CD4-positive, alpha-beta T cell (primary cell): ENCODE measurements around the gene PTPRN2. TPM values are rescaled to one million over a fixed set of nuclear protein-coding genes. Genes with fewer than 3 reads are reported as not detected.

Source experiments
- ATAC-seq: fragments of 200-7000 bp; cut with Tn5 transposase; one replicate; pipeline ENCODE4 v1.10.0; 2022; ENCODE audit warnings: mild to moderate bottlenecking; ENCODE audit not compliant: poor library complexity
- CTCF ChIA-PET: fragments of 350-600 bp; sonication (Branson Sonifier 250); formaldehyde crosslinking; loops from one replicate; lab custom pipeline; 2021; ENCODE audit warnings: antibody characterized with exemption, inconsistent platforms; lab: Charles Lee
- POLR2A ChIA-PET: fragments of 350-600 bp; sonication (Branson Sonifier 250); formaldehyde crosslinking; loops from one replicate; lab custom pipeline; 2021; ENCODE audit warnings: antibody characterized with exemption, inconsistent platforms; lab: Charles Lee
- DNase-seq, 14 experiments: peaks; one replicate each; pipeline ENCODE4 v3.0.0-alpha.2; 2013 to 2020; ENCODE audit warnings: mixed read lengths in 2 of 14
- H3K27ac ChIP-seq, 2 donors: one replicate each; pipeline versions ENCODE4 v1.5.1 to v1.7.0; 2013; ENCODE audit warnings: low read length in 2 of 2, low read depth in 1 of 2, mild to moderate bottlenecking in 1 of 2
- H3K27me3 ChIP-seq, 2 experiments: 1 replicate in 1 of 2; 2 replicates in 1 of 2; pipeline versions ENCODE4 v1.6.1 to v1.7.0; 2013; ENCODE audit warnings: low read length in 2 of 2, control low read depth in 1 of 2, mild to moderate bottlenecking in 1 of 2, moderate library complexity in 1 of 2; ENCODE audit not compliant: insufficient read depth in 2 of 2, control insufficient read depth in 1 of 2
- H3K36me3 ChIP-seq: one replicate; pipeline ENCODE4 v1.6.1; 2013; ENCODE audit warnings: low read length, control low read depth; ENCODE audit not compliant: insufficient read depth
- H3K4me1 ChIP-seq: one replicate; pipeline ENCODE4 v1.6.1; 2013; ENCODE audit warnings: low read length, control low read depth; ENCODE audit not compliant: insufficient read depth
- H3K4me3 ChIP-seq: one replicate; pipeline ENCODE4 v1.5.1; 2013; ENCODE audit warnings: mild to moderate bottlenecking, low read length, moderate library complexity
- H3K9me3 ChIP-seq, 2 experiments: 1 replicate in 1 of 2; 2 replicates in 1 of 2; pipeline versions ENCODE4 v1.6.1 to v1.7.0; 2013; ENCODE audit warnings: low read length in 2 of 2, mild to moderate bottlenecking in 2 of 2, control low read depth in 1 of 2, moderate library complexity in 1 of 2; ENCODE audit not compliant: control insufficient read depth in 1 of 2, insufficient read depth in 1 of 2
- H3K27ac Mint-ChIP-seq: one replicate; pipeline ENCODE4 v1.8.0; 2020; ENCODE audit warnings: mixed read lengths
- H3K27me3 Mint-ChIP-seq: one replicate; pipeline ENCODE4 v1.8.0; 2021; ENCODE audit warnings: mixed read lengths
- H3K36me3 Mint-ChIP-seq: one replicate; pipeline ENCODE4 v1.8.0; 2021; ENCODE audit warnings: low read depth, mixed read lengths
- H3K4me1 Mint-ChIP-seq: one replicate; pipeline ENCODE4 v1.8.0; 2021; ENCODE audit warnings: low read depth, mixed read lengths
- H3K4me3 Mint-ChIP-seq: one replicate; pipeline ENCODE4 v1.8.0; 2020; ENCODE audit warnings: mild to moderate bottlenecking, mixed read lengths
- H3K9me3 Mint-ChIP-seq: one replicate; pipeline ENCODE4 v1.8.0; 2020; ENCODE audit warnings: mixed read lengths
- CTCF ChIP-seq: fragments of 200-600 bp; IDR thresholded peaks from one replicate; pipeline ENCODE4 v1.8.0; 2022; ENCODE audit warnings: antibody characterized with exemption, mild to moderate bottlenecking
- intact Hi-C, 2 experiments: fragments of 100-400 bp; cut with DNase I in 1 of 2; cut with micrococcal nuclease in 1 of 2; formaldehyde crosslinking; loops; one replicate each; pipeline versions ENCODE4 v1.15.1 to v1.9.0; 2023 to 2025; cut with DNase I, micrococcal nuclease
- total RNA-seq, 174 experiments: library from RNA in 2 of 174; stranded (reverse) in 2 of 174; gene quantifications; one replicate each; pipeline ENCODE4 v1.2.3 and lab custom pipeline; 2021 to 2026

Gene PTPRN2
- total RNA-seq, 2 experiments from 2014 or later: 0.34 to 0.44 TPM

GRCh38 chr7:157551325-157552070 lies 1036.1 kb downstream of the PTPRN2 start:
- H3K4me1 Mint-ChIP-seq: no peaks in the 10 kb centered on the region
- Histone ChIP-seq H3K27me3 (no peaks in the 10 kb centered on the region), H3K4me3 (no peak overlapping the region), H3K9me3 (peaks cover 0 to 6% of the 10 kb centered on the region in 2 experiments), H3K36me3 (no peaks in the 10 kb centered on the region), H3K4me1 (no peaks in the 10 kb centered on the region), H3K27ac (no peak overlapping the region)
- no peak overlapping the region for H3K4me3 Mint-ChIP-seq
- H3K27me3 Mint-ChIP-seq: no peaks in the 10 kb centered on the region
- no peak for TF ChIP-seq CTCF
- DNase-seq (no peak), ATAC-seq (no peak)
- CTCF ChIA-PET: no interaction called here
- no peaks in the 10 kb centered on the region for H3K9me3 Mint-ChIP-seq
- POLR2A ChIA-PET: no interaction called here
- H3K27ac Mint-ChIP-seq: no peak overlapping the region
- no peaks in the 10 kb centered on the region for H3K36me3 Mint-ChIP-seq
- intact Hi-C loops: no loop called here

- no peaks in the 10 kb centered on the region for H3K9me3 Mint-ChIP-seq
- H3K36me3 Mint-ChIP-seq: no peaks in the 10 kb centered on the region
- Histone ChIP-seq H3K4me1 (no peaks in the 10 kb centered on the region), H3K27ac (no peak overlapping the region), H3K9me3 (peaks cover 0 to 6% of the 10 kb centered on the region in 2 experiments), H3K27me3 (no peaks in the 10 kb centered on the region), H3K4me3 (no peak overlapping the region), H3K36me3 (no peaks in the 10 kb centered on the region)
- H3K27ac Mint-ChIP-seq: no peak overlapping the region
- POLR2A ChIA-PET: no interaction called here
- H3K4me1 Mint-ChIP-seq: no peaks in the 10 kb centered on the region
- intact Hi-C loops: no loop called here
- no peak for ATAC-seq
- H3K4me3 Mint-ChIP-seq: no peak overlapping the region
- TF ChIP-seq CTCF: no peak
- H3K27me3 Mint-ChIP-seq: no peaks in the 10 kb centered on the region
- DNase-seq: no peak
- CTCF ChIA-PET: no interaction called here
Measured at GRCh38 chr7:157550300-157551275, 1037.0 kb downstream of the PTPRN2 start.

GRCh38 chr7:157549612-157550299 lies 1037.9 kb downstream of the PTPRN2 start:
- H3K9me3 ChIP-seq: peaks cover 0 to 6% of the 10 kb centered on the region in 2 experiments
- H3K27ac ChIP-seq: no peak overlapping the region
- CTCF ChIA-PET: no interaction called here
- no peak for TF ChIP-seq CTCF
- H3K4me1 ChIP-seq: no peaks in the 10 kb centered on the region
- no peaks in the 10 kb centered on the region for H3K27me3 Mint-ChIP-seq
- POLR2A ChIA-PET: no interaction called here
- H3K27ac Mint-ChIP-seq: no peak overlapping the region
- no peaks in the 10 kb centered on the region for H3K9me3 Mint-ChIP-seq
- no peaks in the 10 kb centered on the region for H3K36me3 Mint-ChIP-seq
- H3K4me3 ChIP-seq: no peak overlapping the region
- intact Hi-C loops: no loop called here
- ATAC-seq (no peak), DNase-seq (no peak)
- H3K4me1 Mint-ChIP-seq: no peaks in the 10 kb centered on the region
- no peak overlapping the region for H3K4me3 Mint-ChIP-seq
- H3K27me3 ChIP-seq: no peaks in the 10 kb centered on the region
- no peaks in the 10 kb centered on the region for H3K36me3 ChIP-seq
